ENCODE measurements around the gene VPS25. TPM values are rescaled to one million over a fixed set of nuclear protein-coding genes. Genes with fewer than 3 reads are reported as not detected.

Gene VPS25
- total RNA-seq, 2 experiments from 2014 or later, result 51.9 to 59.4 TPM

GRCh38 chr17:42778570-42778969, 5.3 kb downstream of the VPS25 start:
- peaks cover 31% of the 10 kb centered on the region for H3K27me3 Mint-ChIP-seq
- ChIA-PET POLR2A (no interaction called here), CTCF (interaction anchor here (2.2 kb wide), 1 partner anchor 10 kb away, joined by 7 read pairs; no protein-coding TSS in a partner anchor)
- H3K9me3 Mint-ChIP-seq, result no peaks in the 10 kb centered on the region
- H3K36me3 Mint-ChIP-seq (ENCODE audit: low read depth), result peaks cover 44% of the 10 kb centered on the region
- no peak overlapping the region for H3K4me3 Mint-ChIP-seq
- no peak overlapping the region for H3K27ac Mint-ChIP-seq
- no peak for DNase-seq
- H3K4me1 Mint-ChIP-seq, result peaks cover 32% of the 10 kb centered on the region

GRCh38 chr17:42779304-42779935, 6.2 kb downstream of the VPS25 start:
- Mint-ChIP-seq H3K9me3 (no peaks in the 10 kb centered on the region), H3K27me3 (peaks cover 38% of the 10 kb centered on the region), H3K4me1 (peaks cover 27% of the 10 kb centered on the region), H3K4me3 (no peak overlapping the region), H3K36me3 (ENCODE audit: low read depth) (peaks cover 40% of the 10 kb centered on the region), H3K27ac (no peak overlapping the region)
- POLR2A ChIA-PET, result no interaction called here
- CTCF ChIA-PET, result interaction anchor here (2.2 kb wide), 1 partner anchor 10 kb away, joined by 7 read pairs; no protein-coding TSS in a partner anchor
- DNase-seq, result no peak

- CTCF ChIA-PET, result interaction anchor here (1.0 kb wide), 1 partner anchor 17 kb away, joined by 3 read pairs; no protein-coding TSS in a partner anchor
- no peak within 1 kb of the TSS for H3K27ac Mint-ChIP-seq
- POLR2A ChIA-PET, result no interaction called here
Measured at GRCh38 chr17:42779936-42780850, 6.9 kb downstream of the VPS25 start, which contains the start of gene WNK4. WNK4 (plus strand) TSS chr17:42780610; CDS start chr17:42780699, 89 bp downstream.

GRCh38 chr17:42780851-42781638, 7.8 kb downstream of the VPS25 start:
- H3K9me3 Mint-ChIP-seq, result no peaks in the 10 kb centered on the region
- peaks cover 20% of the 10 kb centered on the region for H3K4me1 Mint-ChIP-seq
- no peak overlapping the region for H3K4me3 Mint-ChIP-seq
- POLR2A ChIA-PET, result no interaction called here
- H3K27ac Mint-ChIP-seq, result no peak overlapping the region
- H3K36me3 Mint-ChIP-seq (ENCODE audit: low read depth), result peaks cover 27% of the 10 kb centered on the region
- no peak for DNase-seq
- H3K27me3 Mint-ChIP-seq, result peaks cover 55% of the 10 kb centered on the region
- CTCF ChIA-PET, result interaction anchor here (1.0 kb wide), 1 partner anchor 17 kb away, joined by 3 read pairs; no protein-coding TSS in a partner anchor

More at GRCh38 chr17:42779936-42780850, 6.9 kb downstream of the VPS25 start, which contains the start of gene WNK4:
- Mint-ChIP-seq H3K27me3 (peaks cover 46% of the 10 kb centered on the region), H3K4me1 (peaks cover 23% of the 10 kb centered on the region), H3K9me3 (no peaks in the 10 kb centered on the region), H3K36me3 (ENCODE audit: low read depth) (peaks cover 32% of the 10 kb centered on the region), H3K4me3 (no peak within 1 kb of the TSS)
- no peak for DNase-seq

GRCh38 chr17:42781639-42782165, 8.5 kb downstream of the VPS25 start:
- Mint-ChIP-seq H3K4me1 (peaks cover 20% of the 10 kb centered on the region), H3K36me3 (ENCODE audit: low read depth) (peaks cover 24% of the 10 kb centered on the region), H3K27ac (no peak overlapping the region), H3K27me3 (peaks cover 60% of the 10 kb centered on the region), H3K4me3 (no peak overlapping the region), H3K9me3 (no peaks in the 10 kb centered on the region)
- ChIA-PET POLR2A (no interaction called here), CTCF (no interaction called here)
- no peak for DNase-seq

GRCh38 chr17:42782166-42783061, 9.2 kb downstream of the VPS25 start:
- Mint-ChIP-seq H3K4me1 (peaks cover 20% of the 10 kb centered on the region), H3K27ac (no peak overlapping the region), H3K27me3 (peaks cover 65% of the 10 kb centered on the region), H3K4me3 (no peak overlapping the region), H3K36me3 (ENCODE audit: low read depth) (peaks cover 21% of the 10 kb centered on the region), H3K9me3 (no peaks in the 10 kb centered on the region)
- ChIA-PET POLR2A (no interaction called here), CTCF (interaction anchor here (0.7 to 1.7 kb wide), 2 partner anchors 10 to 204 kb away, joined by 3 to 7 read pairs; partner anchors contain the start of gene VPS25)
- DNase-seq, result no peak

- ChIA-PET POLR2A (no interaction called here), CTCF (interaction anchor here (0.7 to 1.7 kb wide), 2 partner anchors 10 to 205 kb away, joined by 3 to 7 read pairs; partner anchors contain the start of gene VPS25)
- no peak overlapping the region for H3K4me3 Mint-ChIP-seq
- H3K27me3 Mint-ChIP-seq, result peaks cover 72% of the 10 kb centered on the region
- peaks cover 18% of the 10 kb centered on the region for H3K4me1 Mint-ChIP-seq
- H3K27ac Mint-ChIP-seq, result no peak overlapping the region
- no peaks in the 10 kb centered on the region for H3K9me3 Mint-ChIP-seq
- no peak for DNase-seq
- peaks cover 14% of the 10 kb centered on the region for H3K36me3 Mint-ChIP-seq (ENCODE audit: low read depth)
Measured at GRCh38 chr17:42783062-42783790, 10.0 kb downstream of the VPS25 start.

GRCh38 chr17:42783791-42784138, 10.5 kb downstream of the VPS25 start:
- Mint-ChIP-seq H3K27me3 (peaks cover 76% of the 10 kb centered on the region), H3K4me1 (peaks cover 18% of the 10 kb centered on the region), H3K36me3 (ENCODE audit: low read depth) (peaks cover 10% of the 10 kb centered on the region), H3K4me3 (no peak overlapping the region), H3K9me3 (no peaks in the 10 kb centered on the region), H3K27ac (no peak overlapping the region)
- DNase-seq, result no peak
- ChIA-PET POLR2A (no interaction called here), CTCF (interaction anchor here (1.7 kb wide), 1 partner anchor 11 kb away, joined by 7 read pairs; the partner anchor contains the start of gene VPS25)

GRCh38 chr17:42784409-42784808, 11.2 kb downstream of the VPS25 start:
- Mint-ChIP-seq H3K9me3 (no peaks in the 10 kb centered on the region), H3K36me3 (ENCODE audit: low read depth) (peaks cover 7% of the 10 kb centered on the region), H3K4me3 (no peak overlapping the region), H3K27me3 (peaks cover 78% of the 10 kb centered on the region), H3K27ac (no peak overlapping the region), H3K4me1 (peaks cover 16% of the 10 kb centered on the region)
- CTCF ChIA-PET, result interaction anchor here (1.1 kb wide), 1 partner anchor 21 kb away, joined by 3 read pairs; no protein-coding TSS in a partner anchor
- POLR2A ChIA-PET, result no interaction called here
- DNase-seq, result no peak

- DNase-seq, result no peak
- peaks cover 2% of the 10 kb centered on the region for H3K36me3 Mint-ChIP-seq (ENCODE audit: low read depth)
- H3K9me3 Mint-ChIP-seq, result no peaks in the 10 kb centered on the region
- H3K27me3 Mint-ChIP-seq, result peaks cover 74% of the 10 kb centered on the region
- H3K27ac Mint-ChIP-seq, result no peak overlapping the region
- CTCF ChIA-PET, result interaction anchor here (1.1 to 1.3 kb wide), 2 partner anchors 21 to 39 kb away, joined by 3 read pairs; partner anchors contain the start of gene BECN1
- no peak overlapping the region for H3K4me3 Mint-ChIP-seq
- POLR2A ChIA-PET, result no interaction called here
- peaks cover 11% of the 10 kb centered on the region for H3K4me1 Mint-ChIP-seq
Measured at GRCh38 chr17:42784811-42785592, 11.8 kb downstream of the VPS25 start.
